Skeletal muscle satellite cell (primary cell): Measurements from ENCODE around the gene TNFRSF13B.
"Not testable (repeated sequence)": the region's sequence is repeated elsewhere in the genome, so short reads cannot be mapped to it uniquely, and the experiment has no call there.

ENCODE experiments used
- H3K27me3 ChIP-seq: 2 replicates; pipeline ENCODE4 v1.7.0; 2013; ENCODE audit warnings: low read length; ENCODE audit not compliant: control insufficient read depth, insufficient read depth
- H3K36me3 ChIP-seq: 2 replicates; pipeline ENCODE4 v1.7.0; 2013; ENCODE audit warnings: mild to moderate bottlenecking, control low read depth, low read length; ENCODE audit not compliant: insufficient read depth
- H3K4me1 ChIP-seq: 2 replicates; pipeline ENCODE4 v1.7.0; 2013; ENCODE audit warnings: low read length; ENCODE audit not compliant: control insufficient read depth, insufficient read depth
- H3K4me2 ChIP-seq: 2 replicates; pipeline ENCODE4 v1.7.0; 2013; ENCODE audit warnings: mild to moderate bottlenecking, low read length
- H3K4me3 ChIP-seq: 2 replicates; pipeline ENCODE4 v1.7.0; 2013; ENCODE audit warnings: low read length
- H3K9ac ChIP-seq: 2 replicates; pipeline ENCODE4 v1.7.0; 2013; ENCODE audit warnings: mild to moderate bottlenecking, low read depth, low read length, moderate library complexity
- H3K9me3 ChIP-seq: replicated peaks from 2 replicates; pipeline ENCODE4 v1.7.0; 2013; ENCODE audit warnings: mild to moderate bottlenecking, control low read depth, low read length

Gene TNFRSF13B

DNA sequence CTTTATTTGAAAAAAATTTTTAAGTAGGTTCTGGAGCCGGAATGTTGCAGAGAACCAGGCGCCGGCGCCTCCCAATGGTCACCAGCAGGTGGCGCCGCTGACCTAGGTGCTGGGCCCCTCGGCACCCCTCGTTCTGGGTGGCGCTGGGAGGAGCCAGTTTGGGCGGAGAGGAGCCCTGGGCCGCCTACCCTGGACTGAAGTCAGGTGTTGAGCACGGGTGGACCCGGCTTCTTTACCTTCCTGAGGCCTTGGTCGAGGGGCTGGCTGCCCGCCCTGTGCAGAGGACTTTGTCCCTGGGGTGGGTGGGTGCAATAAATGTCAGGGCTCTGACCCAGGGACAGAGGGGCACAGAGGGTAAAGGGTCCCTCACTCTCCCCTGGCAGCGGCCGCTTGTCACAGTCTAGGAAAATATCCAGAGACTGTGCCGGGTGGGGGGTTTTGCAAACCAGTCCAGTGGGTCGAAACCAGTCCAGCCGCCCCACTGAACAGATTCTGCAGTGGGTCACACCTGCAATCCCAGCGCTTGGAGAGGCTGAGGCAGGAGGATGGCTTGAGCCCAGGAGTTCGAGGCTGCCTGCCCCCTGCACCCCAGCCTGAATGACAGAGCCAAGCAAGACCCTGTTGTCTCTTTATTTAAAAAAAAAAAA lies 30.1 kb upstream of the TNFRSF13B start:
- no peaks in the 10 kb centered on the region for H3K9me3 ChIP-seq
- no peak overlapping the region for H3K4me2 ChIP-seq
- no peak overlapping the region for H3K4me3 ChIP-seq
- no peaks in the 10 kb centered on the region for H3K36me3 ChIP-seq
- peaks cover 4% of the 10 kb centered on the region for H3K27me3 ChIP-seq
- H3K9ac ChIP-seq, result no peak overlapping the region
- H3K4me1 ChIP-seq, result peaks cover 3% of the 10 kb centered on the region

DNA sequence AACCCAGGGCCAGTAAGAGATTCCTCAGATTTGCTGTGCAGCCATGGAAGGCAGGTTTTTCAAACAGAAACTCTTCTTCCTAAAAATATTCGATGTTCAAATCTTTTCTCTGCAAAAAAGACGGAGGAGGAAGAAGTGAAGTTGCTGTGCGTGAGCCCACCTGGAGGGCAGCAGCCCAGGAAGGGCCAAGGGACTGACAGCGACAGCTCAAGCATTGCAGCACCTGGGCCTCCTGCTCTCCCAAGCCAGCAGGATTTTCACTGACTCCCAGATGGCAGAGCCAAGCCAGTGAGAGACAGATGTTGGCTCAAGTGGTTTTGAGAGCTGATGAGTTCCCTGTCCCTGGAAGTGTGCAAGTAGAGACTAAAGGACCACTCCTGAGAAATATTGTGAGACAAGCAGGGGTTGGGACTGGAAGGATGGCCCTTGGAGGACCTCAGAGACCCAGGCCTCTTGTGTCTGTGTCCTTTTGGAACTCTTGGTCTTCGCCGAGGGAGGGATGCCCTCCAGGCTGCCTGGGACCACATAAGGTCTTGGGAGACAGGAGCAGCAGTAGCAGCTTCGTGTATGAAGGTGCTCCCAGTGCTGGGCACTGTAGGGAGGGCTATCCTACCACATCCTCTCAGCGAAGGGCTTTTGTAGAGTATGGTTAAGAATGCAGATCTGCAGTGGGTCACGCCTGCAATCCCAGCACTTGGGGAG lies 29.3 kb upstream of the TNFRSF13B start:
- Histone ChIP-seq H3K27me3 (peaks cover 4% of the 10 kb centered on the region), H3K36me3 (no peaks in the 10 kb centered on the region), H3K9ac (no peak overlapping the region)

DNA sequence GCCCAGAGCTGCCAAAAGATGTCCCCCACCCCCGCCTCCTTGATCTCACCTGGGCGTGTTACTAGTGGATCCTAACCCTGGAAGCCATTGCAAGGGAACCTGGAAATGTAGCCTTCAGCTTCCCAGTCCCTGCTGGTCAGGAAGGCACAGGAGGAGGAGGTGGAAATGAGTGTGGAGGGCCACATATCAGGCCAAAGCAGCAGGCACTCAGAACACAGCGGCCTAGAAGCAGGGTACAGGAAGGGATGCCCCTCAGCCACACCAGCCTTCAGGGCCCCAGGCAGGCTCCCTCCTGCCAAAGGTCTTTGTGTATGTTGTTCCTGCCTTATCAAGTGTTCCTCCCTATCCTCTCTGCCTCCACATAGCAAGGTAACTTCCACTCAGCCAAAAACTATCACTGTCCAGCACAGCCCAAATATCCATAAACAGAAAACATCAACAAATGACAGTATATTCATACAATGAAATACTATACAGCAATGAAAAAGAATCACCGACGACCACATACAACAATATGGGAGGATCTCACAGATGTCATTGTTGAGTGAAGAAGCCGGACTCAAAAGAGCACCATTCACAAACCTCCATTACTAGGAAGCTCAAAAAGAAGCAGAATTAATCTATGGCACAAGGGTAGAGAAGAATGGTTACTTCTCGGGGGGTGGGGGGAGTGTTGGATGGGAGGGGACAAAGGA lies 28.2 kb upstream of the TNFRSF13B start:
- H3K9ac ChIP-seq, result no peak overlapping the region
- no peak overlapping the region for H3K4me3 ChIP-seq
- no peaks in the 10 kb centered on the region for H3K36me3 ChIP-seq
- peaks cover 7% of the 10 kb centered on the region for H3K27me3 ChIP-seq
- no peaks in the 10 kb centered on the region for H3K9me3 ChIP-seq
- H3K4me1 ChIP-seq, result peaks cover 3% of the 10 kb centered on the region
- H3K4me2 ChIP-seq, result no peak overlapping the region

More for the DNA sequence above, 29.3 kb upstream of the TNFRSF13B start:
- H3K4me1 ChIP-seq, result peaks cover 3% of the 10 kb centered on the region
- H3K4me3 ChIP-seq, result no peak overlapping the region
- no peak overlapping the region for H3K4me2 ChIP-seq
- H3K9me3 ChIP-seq, result no peaks in the 10 kb centered on the region

DNA sequence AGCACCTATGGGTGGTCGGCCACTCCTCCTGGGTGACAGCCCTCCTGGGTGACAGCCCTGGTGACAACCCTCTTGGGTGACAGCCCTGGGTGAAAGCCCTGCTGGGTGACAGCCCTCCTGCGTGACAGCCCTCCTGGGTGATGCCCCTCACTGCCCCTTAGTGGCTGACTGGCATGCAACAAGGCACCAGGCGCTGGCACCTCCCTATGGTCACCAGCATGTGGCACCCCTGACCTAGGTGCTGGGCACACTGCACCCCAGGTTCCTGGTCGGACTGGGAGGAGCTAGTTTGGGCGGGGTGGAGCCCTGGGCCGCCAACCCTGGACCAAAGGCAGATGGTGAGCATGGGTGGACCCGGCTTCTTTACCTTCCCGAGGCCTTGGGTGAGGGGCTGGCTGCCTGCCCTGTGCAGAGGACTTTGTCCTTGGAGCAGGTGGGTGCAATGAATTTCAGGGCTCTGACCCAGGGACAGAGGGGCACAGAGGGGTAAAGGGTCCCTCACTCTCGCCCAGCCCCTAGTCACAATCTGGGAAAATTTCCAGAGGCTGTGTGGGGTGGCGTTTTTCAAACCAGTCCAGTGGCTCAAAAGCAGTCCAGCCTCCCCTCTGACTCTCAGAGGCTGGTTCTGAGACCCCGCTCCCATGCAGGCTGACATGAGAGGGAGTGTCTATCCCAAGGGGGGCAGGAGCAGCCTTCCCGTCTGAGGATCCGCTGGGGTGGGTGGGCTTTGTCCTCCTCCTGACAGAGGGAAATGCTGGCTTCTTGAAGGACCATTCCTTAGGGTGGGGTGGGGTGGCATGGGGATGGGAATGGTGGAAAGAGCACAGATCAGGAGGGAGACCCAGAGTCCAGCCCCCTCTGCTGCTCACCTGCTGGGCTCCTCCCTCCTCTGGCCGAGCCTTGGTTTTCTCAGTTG lies 25.9 kb upstream of the TNFRSF13B start:
- H3K4me1 ChIP-seq, result peaks cover 3% of the 10 kb centered on the region
- H3K9ac ChIP-seq, result no peak overlapping the region
- no peak overlapping the region for H3K4me3 ChIP-seq
- no peak overlapping the region for H3K4me2 ChIP-seq
- H3K9me3 ChIP-seq, result no peaks in the 10 kb centered on the region
- peaks cover 13% of the 10 kb centered on the region for H3K27me3 ChIP-seq
- no peaks in the 10 kb centered on the region for H3K36me3 ChIP-seq

DNA sequence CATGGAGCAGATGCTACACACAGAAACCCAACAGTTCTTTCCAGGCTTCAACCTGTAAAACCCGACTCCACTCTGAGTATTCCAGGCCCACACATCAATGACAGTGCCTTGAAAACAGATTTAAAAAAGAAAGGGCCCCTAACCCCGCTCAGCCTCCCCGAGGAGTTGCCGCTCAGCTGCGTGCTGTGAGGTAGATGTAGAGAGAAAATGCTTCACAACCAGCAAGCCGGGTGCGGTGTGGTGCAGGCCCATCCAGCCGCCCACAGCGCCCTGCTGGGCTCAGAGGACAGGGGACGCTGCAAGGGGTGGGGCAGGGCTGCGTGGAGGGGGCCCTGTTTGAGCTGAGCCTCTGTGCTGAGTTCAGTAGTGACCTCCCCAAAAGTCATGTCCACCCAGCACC lies 24.8 kb upstream of the TNFRSF13B start:
- not testable (repeated sequence) for H3K9me3 ChIP-seq

DNA sequence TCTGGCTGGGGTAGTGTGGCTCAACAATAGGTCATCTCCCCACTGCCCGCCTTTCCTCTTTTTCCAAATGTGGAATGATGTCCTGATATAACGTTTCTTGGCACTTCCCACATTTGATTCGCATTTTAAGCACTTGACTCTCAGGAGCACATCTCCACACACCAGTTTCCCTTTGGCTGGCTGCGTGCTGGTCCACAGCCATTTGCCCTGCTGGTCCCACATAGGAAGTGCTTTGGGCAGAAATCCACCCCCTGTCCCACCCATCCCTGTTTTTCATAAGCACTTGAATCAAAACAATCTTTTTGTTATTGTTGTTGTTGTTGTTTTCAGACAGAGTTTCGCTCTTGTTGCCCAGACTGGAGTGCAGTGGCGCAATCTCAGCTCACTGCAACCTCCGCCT lies 24.0 kb upstream of the TNFRSF13B start:
- no peak overlapping the region for H3K4me2 ChIP-seq
- no peaks in the 10 kb centered on the region for H3K9me3 ChIP-seq
- H3K36me3 ChIP-seq, result no peaks in the 10 kb centered on the region
- H3K27me3 ChIP-seq, result peaks cover 13% of the 10 kb centered on the region
- H3K4me3 ChIP-seq, result no peak overlapping the region
- no peaks in the 10 kb centered on the region for H3K4me1 ChIP-seq
- H3K9ac ChIP-seq, result no peak overlapping the region

More for the DNA sequence above, 24.8 kb upstream of the TNFRSF13B start:
- peaks cover 13% of the 10 kb centered on the region for H3K27me3 ChIP-seq
- H3K9ac ChIP-seq, H3K36me3 ChIP-seq, H3K4me3 ChIP-seq, H3K4me1 ChIP-seq, H3K4me2 ChIP-seq: not testable (repeated sequence)

DNA sequence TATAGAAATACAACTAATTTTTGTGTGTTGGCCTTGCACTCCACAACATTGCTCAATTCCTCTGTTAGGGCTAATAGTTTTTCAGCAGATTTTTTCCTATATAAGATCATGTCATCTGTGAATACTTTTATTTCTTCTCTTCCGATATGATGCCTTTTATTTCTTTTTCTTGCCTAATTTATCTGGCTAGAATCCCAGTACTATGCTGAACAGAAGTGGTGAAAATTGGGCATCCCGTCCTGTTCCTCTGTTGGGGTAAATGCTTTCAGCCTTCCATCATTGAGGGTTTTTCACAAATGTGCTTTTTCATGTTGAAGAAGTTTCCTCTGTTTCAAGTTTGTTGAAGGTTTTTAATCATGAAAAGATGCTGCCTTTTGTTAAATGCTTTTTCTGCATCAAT lies 22.7 kb upstream of the TNFRSF13B start:
- H3K27me3 ChIP-seq, result peaks cover 13% of the 10 kb centered on the region
- H3K9ac ChIP-seq, result no peak overlapping the region
- no peak overlapping the region for H3K4me3 ChIP-seq
- H3K4me2 ChIP-seq, result no peak overlapping the region
- H3K36me3 ChIP-seq, result no peaks in the 10 kb centered on the region
- no peaks in the 10 kb centered on the region for H3K4me1 ChIP-seq
- no peaks in the 10 kb centered on the region for H3K9me3 ChIP-seq

DNA sequence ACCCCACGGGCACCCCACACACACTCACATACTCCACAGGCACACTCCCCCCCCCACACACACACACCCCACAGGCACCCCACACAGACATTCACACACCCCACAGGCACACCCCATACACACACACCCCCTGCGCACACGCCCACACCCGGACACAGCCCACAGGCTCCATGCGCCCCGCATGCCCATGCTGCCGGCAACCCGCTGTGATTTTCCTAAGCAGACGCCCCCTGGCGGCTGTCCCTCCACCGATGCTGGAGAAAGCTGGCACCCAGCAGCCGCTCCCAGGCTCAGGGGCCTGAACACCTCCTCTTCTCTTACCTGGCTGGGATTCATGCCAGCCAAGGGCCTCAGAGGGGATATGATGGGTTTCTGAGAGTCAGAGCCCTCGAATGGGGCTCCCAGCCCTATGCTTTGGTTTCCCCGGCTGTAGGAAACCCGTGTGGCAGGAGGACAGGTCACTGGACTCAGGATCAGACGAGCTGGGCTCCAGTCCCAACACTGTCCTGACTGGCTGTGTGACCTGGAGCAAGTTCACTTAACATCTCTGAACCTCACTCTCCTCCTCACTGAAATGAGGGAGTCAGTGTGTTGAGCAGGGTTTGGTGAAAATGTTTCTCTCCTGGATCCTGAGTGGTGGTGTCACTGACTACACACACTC lies 19.6 kb upstream of the TNFRSF13B start:
- Histone ChIP-seq H3K4me3 (no peak overlapping the region), H3K9me3 (no peaks in the 10 kb centered on the region), H3K27me3 (peaks cover 9% of the 10 kb centered on the region), H3K4me1 (peaks cover 11% of the 10 kb centered on the region), H3K9ac (no peak overlapping the region), H3K4me2 (no peak overlapping the region), H3K36me3 (no peaks in the 10 kb centered on the region)

- Histone ChIP-seq H3K4me1 (peaks cover 11% of the 10 kb centered on the region), H3K36me3 (no peaks in the 10 kb centered on the region), H3K9me3 (no peaks in the 10 kb centered on the region), H3K27me3 (peaks cover 11% of the 10 kb centered on the region), H3K4me3 (no peak overlapping the region), H3K4me2 (no peak overlapping the region), H3K9ac (no peak overlapping the region)
These were observed 18.3 kb upstream of the TNFRSF13B start for GRCh38 chr17:16989953-16990860.

DNA sequence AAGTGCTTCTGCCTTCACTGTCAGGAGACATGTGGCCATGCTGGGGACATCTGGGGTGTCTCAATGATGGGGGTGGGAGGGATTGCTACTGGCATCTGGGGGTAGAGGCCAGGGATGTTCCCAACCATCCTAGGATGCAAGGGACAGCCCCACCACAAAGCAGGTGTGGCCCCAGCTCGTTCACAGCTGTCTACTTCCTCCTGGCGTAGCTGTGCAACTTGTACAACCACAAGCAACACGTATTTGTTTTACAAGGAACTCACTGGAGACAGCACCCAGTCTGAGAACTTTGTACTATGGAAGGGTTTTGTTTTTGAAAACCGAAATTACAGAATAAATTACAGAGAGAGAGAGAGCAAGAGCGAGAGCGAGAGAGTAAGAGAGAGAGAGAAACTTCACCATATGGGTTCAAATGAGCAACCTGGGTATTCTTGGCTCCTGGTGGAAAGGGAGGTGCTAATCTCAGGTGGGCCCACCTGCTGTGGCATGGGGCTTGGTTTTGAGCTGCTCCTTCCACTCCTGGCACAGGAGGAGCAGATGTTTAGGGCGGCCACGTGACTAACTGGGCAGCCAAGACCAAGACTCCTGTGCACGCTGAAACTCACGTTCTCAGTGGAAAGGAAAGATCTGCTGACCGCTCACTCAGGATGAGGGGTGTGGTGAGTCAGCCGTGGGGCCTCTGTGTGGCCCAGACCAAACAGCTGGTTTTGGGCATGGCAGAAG lies 17.5 kb upstream of the TNFRSF13B start:
- no peak overlapping the region for H3K9ac ChIP-seq
- H3K4me1 ChIP-seq, result peaks cover 11% of the 10 kb centered on the region
- no peak overlapping the region for H3K4me3 ChIP-seq
- H3K36me3 ChIP-seq, result no peaks in the 10 kb centered on the region
- H3K4me2 ChIP-seq, result no peak overlapping the region
- peaks cover 17% of the 10 kb centered on the region for H3K27me3 ChIP-seq
- H3K9me3 ChIP-seq, result no peaks in the 10 kb centered on the region
